SKM-1 (cell line): ENCODE results near the gene NCBP2L.
"Not testable (repeated sequence)": the region's sequence is repeated elsewhere in the genome, so short reads cannot be mapped to it uniquely, and the experiment has no call there.

Experiments
- DNase-seq: peaks from one replicate; lab custom pipeline; 2025; ENCODE audit not compliant: unreplicated experiment; lab: John Stamatoyannopoulos, UW

The NCBP2L gene

DNA sequence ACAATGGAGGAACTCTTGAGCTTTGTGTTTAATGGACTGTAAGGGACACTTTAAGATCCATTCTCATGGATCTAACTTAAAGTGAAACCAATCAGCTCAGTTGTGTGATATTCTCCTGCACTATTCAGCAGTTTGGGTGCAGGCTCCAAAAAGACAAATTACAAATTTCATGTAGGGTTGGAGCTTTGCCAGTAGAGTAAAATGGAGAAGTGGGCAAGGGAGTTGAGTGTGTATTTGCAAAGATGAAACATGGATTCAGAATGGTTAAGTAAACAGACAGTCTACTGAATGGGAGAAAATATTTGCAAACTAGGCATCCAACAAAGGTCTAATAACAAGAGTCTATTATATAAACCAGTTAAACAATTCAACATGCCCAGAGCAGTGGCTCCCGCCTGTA is 26.9 kb downstream of the NCBP2L start:
- no peak for DNase-seq

DNA sequence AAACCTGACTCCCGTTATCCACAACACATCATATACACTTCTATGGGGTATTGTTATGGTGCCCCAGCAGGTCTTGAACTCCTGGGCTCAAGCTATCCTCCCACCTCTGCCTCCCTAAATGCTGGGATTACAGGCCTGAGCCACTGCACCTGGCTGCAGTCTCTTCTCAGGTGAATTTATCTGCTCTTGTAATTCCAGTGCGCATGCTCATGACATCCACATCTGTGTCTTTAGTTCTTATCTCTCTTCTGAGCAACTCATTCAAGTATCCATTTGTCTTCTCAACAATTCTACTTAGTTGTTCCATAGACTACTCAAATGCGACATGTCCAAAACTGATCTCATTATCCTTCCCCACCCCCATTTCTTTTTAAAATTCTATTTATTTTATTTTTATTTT is 27.6 kb downstream of the NCBP2L start:
- no peak for DNase-seq

DNA sequence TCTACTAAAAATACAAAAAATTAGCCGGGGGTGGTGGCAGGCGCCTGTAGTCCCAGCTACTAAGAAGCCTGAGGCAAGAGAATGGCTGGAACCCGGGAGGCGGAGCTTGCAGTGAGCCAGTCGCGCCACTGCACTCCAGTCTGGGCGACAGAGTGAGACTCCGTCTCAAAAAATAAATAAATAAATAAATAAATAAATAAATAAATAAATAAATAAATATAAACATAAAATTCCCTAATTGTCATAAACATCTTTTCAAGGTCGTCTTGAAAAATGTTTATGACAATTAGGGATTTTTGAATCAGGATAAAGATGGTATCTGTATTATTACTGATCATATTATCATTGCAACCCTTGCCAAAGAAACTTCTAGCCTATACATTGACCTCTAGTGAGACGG is 32.5 kb downstream of the NCBP2L start:
- DNase-seq, result not testable (repeated sequence)

DNA sequence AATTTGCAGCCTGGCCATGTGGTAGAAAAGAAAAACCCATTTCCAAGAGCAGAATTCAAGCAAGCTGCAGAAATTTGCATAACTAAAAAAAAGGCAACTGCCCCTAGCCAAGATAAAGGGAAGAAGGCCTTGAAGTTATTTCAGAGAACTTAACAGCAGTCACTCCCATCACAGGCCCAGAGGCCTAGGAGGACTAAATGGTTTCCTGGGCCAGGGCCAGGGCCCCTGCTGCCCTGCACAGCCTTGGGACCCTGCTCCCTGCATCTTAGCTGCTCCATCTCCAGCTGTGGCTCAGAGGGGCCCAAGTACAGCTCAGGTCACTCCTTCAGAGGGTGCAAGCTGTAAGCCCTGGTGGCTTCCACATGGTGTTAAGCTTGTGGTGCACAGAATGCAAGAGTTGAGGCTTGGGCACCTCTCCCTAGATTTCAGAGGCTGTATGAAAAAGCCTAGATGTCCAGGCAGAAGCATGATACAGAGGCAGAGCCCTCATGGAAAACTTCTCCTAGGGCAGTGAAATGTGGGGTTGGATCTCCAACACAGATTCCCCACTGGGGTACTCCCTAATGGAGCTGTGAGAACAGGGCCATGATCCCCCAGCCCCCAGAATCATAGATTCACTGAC is 41.5 kb downstream of the NCBP2L start:
- DNase-seq, result no peak

DNA sequence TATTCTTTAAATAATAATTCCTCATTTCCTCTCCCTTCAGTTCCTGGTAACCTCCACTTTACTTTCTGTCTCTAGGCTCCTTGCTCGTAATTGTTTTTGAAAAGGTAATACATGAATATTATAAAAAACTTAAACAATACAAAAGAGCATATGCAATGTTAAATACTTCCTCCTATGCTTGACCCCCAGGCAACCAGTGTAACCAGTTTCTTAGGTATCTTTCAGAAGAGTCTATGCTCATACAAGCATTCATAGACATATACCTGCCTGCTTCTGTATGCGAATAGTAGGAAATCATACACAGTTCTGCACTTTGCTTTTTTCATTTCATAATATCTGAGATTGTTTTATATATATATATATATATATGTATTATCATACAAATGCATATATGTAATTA is 45.5 kb downstream of the NCBP2L start:
- DNase-seq, result no peak

DNA sequence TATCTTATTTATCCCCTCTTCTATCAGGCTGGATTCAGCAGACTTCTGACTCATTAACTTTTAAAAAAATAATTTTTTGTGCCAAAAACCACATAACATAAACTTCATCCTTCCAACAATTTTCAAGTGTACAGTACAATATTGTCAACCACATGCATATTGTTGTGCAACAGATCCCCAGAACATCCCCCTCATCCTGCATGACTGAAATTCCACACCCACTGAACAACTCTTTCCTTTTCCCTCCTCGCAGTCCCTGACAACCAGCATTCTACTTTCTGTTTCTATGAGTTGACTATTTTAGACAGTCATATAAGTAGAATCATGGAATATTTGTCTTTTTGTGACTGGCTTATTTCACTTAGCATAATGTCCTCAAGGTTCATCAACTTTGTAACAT is 45.9 kb downstream of the NCBP2L start:
- no peak for DNase-seq

DNA sequence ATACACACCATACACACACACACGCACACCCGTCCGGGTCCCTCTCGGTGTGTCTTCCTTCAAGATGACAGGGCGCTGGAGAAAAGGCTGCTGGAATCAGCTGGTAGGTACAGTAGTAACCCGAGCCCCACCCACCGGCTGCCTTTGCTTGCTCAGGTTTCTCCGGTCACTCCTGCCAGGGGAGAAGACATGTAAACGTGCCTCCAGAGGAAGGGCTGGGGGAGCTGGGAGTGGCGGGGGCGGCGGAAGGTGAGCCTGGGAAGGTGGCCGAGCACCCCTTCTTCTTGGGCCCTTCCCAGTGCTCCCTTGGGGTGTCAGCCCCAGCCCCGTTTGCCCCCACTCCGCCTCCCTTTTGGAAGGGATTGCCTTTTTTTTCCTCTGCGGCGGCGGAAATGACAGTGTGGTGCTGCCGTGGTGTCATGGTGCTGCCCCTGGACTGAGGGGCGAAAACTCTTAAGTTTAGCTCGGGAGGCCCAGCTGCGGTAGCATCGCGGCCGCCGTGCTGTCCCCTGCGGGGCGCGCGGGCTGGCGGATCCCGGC is 48.2 kb downstream of the NCBP2L start, which contains the start of gene MID2:
MID2 (plus strand) TSS at position 169 of the 540 bp plus-strand sequence. CDS start 561 bp downstream, outside the sequence.
- DNase-seq, result no peak

DNA sequence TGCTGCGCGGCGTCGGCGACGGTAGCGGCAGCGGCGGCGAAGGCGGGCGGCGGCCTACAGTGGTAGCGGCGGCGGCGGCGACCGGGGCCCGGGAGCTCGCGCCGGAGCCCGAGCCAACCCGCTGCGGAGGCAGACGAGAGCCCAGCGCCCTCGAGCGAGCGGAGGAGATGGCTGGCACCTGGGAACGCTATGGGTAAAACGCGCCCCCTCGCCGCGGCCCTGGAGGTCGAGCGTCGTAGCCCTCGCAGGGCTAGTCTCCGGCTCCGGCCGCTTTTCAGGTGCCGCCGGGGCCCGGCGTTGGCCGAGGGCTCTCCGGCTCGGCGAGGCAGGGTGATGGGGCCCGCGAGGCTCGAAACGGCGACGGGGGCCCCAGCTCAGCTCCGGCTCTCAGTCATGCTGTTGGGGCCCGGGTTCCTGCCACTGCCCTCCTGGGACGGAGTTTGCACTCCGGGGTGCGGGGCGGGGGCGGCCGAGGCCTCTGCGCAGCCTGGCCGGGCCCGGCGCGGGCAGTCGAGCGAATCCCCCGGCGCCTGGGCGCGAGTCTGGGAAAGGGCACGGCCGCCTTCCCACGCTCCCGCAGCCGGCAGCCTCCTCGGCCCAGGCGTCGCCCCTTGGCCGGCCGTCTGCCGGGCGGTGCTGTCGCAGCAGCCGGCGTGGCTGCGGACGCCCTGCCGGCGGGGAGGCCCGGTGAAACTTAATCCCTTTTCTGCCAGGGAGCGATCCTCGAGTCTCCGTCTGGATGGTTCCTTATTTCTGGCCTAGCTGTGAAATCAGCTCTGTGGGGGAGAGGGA is 48.9 kb downstream of the NCBP2L start:
- no peak for DNase-seq

DNA sequence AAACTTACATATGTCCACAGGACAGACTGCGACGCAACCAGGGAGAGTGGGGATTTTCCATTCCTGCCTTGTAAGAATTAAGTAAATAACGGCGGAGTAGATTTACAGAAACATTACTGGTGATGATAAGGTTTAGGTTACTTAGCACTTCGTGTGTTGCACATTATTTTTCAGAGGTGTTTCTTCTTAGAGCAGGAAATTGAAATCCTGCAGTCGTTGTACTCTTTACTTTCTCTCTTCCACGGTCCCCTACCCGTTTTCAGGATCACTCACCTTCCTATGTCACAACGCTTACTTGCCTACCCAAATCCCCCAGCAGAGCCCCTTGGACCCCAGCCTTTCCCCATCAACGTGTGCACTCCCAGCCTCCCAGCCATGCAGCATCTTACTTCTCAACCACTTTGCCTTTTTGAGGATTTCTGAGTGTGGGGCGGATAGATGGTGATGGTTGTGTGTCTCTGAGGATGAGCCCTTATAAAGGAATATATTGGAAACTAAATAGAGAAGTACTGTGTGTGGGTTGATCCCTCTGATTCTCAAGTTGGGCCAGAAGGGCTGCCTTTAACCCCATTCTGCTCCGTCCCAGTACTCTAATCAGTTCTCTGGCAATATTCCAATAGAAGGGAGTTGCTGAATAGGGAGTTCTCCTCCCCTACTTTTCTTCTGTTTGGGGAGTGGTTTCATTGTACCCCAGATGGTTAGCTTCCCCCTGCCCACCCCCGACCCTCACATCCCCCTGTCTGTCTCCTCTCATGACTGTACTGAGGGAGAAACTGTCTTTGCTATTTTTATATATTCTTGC is 49.7 kb downstream of the NCBP2L start:
- no peak for DNase-seq

DNA sequence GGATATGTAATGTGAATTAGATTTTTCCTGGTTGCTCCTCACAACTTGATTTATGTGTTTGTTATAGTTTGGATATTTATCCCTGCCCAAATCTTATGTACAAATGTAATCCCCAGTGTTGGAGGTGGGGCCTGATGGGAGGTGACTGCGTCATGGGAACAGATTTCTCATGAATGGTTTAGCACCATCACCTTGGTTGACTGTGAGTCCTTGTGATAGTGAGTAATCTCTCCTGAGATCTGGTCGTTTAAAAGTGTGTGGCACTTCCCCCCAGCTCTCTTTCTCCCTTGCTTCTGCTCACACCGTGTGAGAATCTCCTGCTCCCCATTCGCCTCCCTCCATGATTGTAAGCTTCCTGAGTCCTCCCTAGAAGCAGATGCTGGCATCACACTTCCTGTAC is 50.3 kb downstream of the NCBP2L start:
- no peak for DNase-seq

DNA sequence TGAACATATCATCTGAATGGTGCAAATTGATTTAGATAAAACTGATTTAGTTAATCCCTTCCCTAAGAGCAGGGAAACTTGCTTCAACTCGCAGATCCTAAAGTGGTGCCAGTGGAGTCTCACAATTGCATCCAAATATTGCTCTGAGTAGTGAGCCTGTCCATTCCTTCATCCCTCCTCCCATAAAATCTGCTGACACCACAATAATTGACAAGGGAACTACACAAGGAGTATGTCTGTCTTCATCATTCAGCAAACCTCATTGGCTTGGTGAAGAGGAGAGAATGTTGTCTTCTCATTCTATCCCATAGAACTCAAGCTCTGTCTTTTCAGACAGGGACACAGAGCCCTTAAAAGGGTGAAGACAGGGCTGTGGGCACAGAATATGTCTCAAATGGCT is 52.3 kb downstream of the NCBP2L start:
- no peak for DNase-seq

DNA sequence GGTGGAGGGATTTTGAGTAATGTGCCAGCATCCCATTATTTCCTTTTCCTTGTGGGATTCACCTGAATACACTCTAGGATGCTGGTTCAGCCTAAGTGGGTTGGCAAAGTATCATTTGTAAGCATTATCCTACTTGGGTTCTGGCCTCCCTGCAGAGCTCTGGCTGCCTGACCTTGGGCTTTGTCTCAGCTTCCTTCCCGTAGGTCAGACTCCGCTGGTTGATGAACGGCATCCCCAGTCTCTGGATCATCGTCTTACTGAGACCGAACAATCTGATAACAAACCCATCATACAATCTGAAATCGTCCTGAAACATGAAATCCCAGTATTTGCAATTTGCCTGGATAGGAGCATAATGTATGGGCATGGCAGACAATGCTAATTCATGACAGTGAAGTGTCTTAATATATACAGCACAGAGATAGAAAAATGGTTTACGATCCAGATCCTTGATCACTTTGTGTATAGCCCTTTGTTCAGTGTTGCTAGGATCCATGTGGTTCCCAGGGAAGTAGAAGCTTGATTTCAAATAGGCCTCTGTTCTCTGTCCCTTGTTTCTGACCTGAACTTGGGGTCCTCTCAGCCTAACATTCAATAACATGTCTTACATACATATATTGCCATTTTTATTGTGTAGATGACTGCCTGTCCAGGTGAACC is 53.7 kb downstream of the NCBP2L start:
- no peak for DNase-seq

DNA sequence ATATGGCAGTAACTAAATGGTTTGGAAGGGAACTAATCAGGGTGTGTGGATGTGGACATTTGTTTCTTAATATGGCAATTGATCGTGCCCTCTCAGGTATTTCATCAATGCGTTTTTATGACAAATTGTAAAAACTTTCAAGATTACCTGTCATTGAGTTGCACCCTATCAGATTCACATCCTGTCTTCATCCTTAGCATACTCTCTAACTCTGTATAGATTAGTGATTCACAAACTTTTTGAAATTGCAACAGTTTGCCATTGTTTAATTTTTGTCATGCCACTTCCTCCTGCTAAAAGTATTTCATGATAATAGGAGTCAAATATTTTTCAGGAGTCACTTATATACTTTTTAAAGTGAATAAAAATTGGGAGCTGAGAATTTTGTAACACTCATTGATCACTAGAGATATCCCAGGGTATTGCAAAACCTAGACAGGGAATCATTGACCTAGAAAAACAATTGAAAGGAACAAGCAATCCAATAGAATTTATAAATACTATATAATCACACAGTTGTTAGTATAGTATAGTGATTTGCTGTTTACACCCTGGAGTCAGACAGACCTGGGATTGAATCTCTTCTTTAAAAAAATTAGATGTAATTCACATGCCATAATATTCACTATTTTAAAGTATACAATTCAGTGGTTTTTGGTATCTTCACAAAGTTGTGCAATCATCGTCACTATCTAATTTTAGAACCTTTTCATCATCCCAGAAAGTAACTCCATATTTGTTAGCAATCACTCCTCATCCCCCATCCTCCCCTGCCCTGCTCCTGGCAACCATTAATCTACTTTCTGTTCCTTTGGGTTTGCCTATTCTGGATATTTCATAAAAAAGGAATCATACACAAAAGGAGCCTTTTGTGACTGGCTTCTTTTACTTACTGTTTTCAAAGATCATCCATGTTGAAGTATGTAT is 57.0 kb downstream of the NCBP2L start:
- no peak for DNase-seq

DNA sequence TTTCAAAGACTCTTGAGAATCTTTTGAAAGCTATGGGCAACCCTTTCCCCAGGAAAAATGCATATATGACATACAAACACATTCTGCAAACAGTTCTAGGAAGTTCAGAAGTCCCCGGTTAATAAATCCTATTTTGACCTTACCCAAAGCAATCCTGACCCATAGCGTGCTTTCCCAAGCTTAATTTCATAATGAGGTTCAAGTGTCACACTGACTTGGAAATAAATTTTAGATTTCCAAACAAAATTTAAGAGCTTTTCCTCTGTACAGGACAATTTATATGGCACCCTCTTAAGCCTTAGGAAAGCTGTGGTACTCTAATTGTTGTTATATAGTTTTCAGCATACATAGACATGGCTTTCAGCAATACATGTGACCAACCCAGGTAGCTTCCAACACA is 59.4 kb downstream of the NCBP2L start:
- DNase-seq, result no peak

DNA sequence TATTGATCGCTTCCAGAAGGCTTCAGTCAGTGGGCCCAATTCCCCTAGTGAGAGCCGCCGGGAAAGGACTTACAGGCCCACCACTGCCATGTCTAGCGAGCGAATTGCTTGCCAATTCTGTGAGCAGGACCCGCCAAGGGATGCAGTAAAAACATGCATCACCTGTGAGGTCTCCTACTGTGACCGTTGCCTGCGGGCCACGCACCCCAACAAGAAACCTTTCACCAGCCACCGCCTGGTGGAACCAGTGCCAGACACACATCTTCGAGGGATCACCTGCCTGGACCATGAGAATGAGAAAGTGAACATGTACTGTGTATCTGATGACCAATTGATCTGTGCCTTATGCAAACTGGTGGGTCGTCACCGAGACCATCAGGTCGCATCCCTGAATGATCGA is 63.4 kb downstream of the NCBP2L start:
- DNase-seq, result no peak

DNA sequence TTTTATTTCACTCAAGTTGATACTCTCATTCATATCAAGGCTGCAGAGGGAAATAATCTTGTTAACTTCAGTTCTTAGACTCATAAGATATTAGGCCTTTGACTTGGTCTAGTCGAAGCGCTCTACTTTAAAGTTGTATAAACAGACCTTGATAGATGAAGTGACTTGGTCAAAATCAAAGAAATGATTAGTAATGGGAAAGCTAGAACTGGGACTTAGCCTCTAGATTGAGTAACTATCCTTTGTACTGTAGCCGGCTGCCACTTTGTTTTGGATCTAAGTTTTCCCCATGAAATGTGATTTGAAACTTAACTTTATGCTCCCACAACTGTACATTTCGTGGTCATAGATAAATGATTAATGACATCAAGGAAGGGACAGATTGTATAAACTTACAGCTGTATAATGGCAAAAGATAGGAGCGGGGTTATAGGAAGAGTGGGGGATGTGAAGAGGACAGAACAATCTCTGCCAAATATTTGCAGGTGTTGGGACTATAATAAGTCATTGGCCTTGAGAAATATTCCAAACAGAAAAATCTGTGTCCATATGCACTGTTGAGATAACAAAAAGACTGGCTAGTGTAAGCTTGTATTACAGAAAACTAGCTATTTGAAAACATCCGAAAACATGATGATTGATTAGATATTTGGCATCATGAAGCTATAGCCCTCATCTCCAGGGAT is 65.3 kb downstream of the NCBP2L start:
- DNase-seq, result no peak
